Astrocyte (in vitro differentiated cells and primary cell): ENCODE data around the gene DAPL1.

Source experiments
- EZH2 ChIP-seq: IDR thresholded peaks from 2 replicates; pipeline ENCODE4 v1.6.1; 2012; ENCODE audit warnings: mild to moderate bottlenecking, low read length, inconsistent platforms; ENCODE audit not compliant: insufficient read depth
- TF ChIP-seq, protein P1 (sequence below): IDR thresholded peaks from 2 replicates; pipeline ENCODE4 v1.5.1; 2011; ENCODE audit warnings: low read depth, mild to moderate bottlenecking, inconsistent platforms, low read length, moderate library complexity; ENCODE audit not compliant: insufficient read depth

- TF ChIP-seq, protein P1, sequence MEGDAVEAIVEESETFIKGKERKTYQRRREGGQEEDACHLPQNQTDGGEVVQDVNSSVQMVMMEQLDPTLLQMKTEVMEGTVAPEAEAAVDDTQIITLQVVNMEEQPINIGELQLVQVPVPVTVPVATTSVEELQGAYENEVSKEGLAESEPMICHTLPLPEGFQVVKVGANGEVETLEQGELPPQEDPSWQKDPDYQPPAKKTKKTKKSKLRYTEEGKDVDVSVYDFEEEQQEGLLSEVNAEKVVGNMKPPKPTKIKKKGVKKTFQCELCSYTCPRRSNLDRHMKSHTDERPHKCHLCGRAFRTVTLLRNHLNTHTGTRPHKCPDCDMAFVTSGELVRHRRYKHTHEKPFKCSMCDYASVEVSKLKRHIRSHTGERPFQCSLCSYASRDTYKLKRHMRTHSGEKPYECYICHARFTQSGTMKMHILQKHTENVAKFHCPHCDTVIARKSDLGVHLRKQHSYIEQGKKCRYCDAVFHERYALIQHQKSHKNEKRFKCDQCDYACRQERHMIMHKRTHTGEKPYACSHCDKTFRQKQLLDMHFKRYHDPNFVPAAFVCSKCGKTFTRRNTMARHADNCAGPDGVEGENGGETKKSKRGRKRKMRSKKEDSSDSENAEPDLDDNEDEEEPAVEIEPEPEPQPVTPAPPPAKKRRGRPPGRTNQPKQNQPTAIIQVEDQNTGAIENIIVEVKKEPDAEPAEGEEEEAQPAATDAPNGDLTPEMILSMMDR: no peak
- no peak for TF ChIP-seq EZH2
Observed at GRCh38 chr2:158805255-158805654, 10.1 kb downstream of the DAPL1 start.
